ENCODE data around the gene LMNA. TPM values are rescaled to one million over a fixed set of nuclear protein-coding genes. Genes with fewer than 3 reads are reported as not detected.

Gene LMNA
- polyA plus RNA-seq, 1 experiment: 840 TPM

DNA sequence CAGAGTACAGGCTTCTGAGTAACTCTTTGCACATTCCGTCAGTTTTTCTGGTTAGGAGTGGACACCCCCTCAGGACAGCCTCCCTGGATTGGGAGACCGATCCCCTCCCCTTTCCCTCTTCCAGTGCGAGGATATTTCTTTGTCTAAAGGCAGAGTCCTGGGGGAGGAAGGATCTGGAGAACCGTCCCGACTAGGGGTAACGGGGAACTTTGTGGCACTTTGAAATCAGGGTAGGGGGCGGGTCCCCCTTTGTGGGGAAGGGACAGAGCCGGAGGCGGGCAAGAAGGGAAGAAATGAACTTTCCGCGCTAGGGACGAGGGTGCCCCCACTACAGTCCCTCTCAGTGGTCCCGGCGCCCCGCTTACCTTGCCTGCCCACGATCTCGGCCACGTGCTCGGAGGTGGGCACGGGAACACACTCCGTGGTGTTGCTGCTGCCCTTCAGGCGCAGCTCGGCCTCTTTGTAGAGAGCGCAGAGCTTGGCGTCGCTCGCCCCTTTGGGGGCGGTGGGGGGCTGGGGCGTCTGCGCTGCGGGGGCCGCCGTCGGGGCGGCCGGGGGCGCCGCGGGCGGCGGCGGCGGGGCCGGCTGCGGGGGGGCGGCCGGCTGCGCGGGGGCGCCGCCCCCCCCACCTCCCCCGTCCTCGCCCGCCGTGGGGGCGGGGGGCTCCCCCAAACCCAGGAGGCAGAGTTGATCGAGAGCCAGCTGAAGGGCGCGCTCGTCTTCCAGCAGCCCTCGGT lies 33.2 kb upstream of the LMNA start:
- ChIA-PET CTCF (interaction anchor here (0.9 to 4.7 kb wide), 2 partner anchors 49 to 145 kb away, joined by 3 to 25 read pairs; no protein-coding TSS in a partner anchor), POLR2A (interaction anchor here (0.6 kb wide), 1 partner anchor 147 kb away, joined by 3 read pairs; no protein-coding TSS in a partner anchor)
- no peak for DNase-seq (ENCODE audit: low read depth)
- Histone ChIP-seq H3K4me3 (ENCODE audit: low read depth, low read length) (peak overlapping the region; percentile 64), H3K36me3 (ENCODE audit: control insufficient read depth, insufficient read depth, low read length) (peaks cover 1% of the 10 kb centered on the region; the same call in 1 of the 2 replicates), H3K27me3 (ENCODE audit: control insufficient read depth, insufficient read depth, low read length) (no peaks in the 10 kb centered on the region)
- TF ChIP-seq CTCF (IDR thresholded peaks at IDR 0.05; ENCODE audit: insufficient read depth, low read depth, low read length): no peak

- Histone ChIP-seq H3K27me3 (ENCODE audit: control insufficient read depth, insufficient read depth, low read length) (no peaks in the 10 kb centered on the region), H3K36me3 (ENCODE audit: control insufficient read depth, insufficient read depth, low read length) (peaks cover 1% of the 10 kb centered on the region; the same call in 1 of the 2 replicates), H3K4me3 (ENCODE audit: low read depth, low read length) (peak overlapping the region; percentile 64)
- no peak for TF ChIP-seq CTCF (IDR thresholded peaks at IDR 0.05; ENCODE audit: insufficient read depth, low read depth, low read length)
- POLR2A ChIA-PET: interaction anchor here (0.6 kb wide), 1 partner anchor 147 kb away, joined by 3 read pairs; no protein-coding TSS in a partner anchor
- no peak for DNase-seq (ENCODE audit: low read depth)
- CTCF ChIA-PET: interaction anchor here (0.9 to 4.7 kb wide), 2 partner anchors 48 to 144 kb away, joined by 3 to 25 read pairs; no protein-coding TSS in a partner anchor
These were observed 32.6 kb upstream of the LMNA start for GRCh38 chr1:156081917-156082308.

DNA sequence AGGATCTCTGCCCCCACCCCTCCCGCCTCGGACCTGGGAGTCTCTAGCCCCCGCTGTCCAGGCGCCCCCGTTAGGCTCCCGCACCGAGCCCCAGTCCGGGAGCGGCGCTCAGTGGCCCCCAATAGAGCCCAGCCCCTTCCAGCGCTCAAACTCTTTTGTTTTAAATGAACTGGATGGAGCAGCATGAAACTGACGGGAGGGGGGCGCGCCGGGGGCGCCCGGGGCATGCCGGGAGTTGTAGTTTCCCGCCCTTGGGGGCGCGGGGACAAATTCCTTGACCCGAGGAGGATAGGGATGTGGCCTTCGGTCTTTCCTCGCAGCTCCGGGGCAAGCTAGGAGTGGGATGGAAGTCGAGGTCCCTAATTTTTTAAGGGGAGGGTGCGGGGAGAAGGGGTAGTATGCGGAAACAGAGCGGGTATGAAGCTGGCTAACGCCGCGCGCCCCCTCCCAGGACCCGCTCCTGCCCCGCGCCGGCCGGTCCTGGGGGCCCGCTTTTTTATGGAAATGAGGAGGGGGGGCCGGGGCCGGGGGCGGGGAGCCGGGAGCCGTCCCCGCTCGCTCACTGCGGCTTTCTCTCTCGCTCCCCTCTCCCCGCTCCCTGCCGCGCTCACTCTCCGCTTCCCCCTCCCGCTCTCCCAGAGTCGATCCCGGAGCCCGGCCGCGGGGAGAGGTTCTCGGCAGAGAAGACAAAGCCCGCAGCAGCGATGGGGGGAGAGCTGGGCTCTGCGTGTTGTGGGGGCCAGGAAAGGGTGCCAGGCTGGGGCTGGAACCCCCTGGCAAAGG lies 32.0 kb upstream of the LMNA start, which contains the start of gene MEX3A:
Gene MEX3A (minus strand): TSS at position 157 of the 783 bp plus-strand sequence. CDS start 467 bp downstream, outside the sequence.
- ChIA-PET POLR2A (no interaction called here), CTCF (interaction anchor here (0.9 to 27.9 kb wide), 4 partner anchors 14 to 143 kb away, joined by 3 to 983 read pairs (median 16); partner anchors contain the start of gene LMNA)
- no peak for DNase-seq (ENCODE audit: low read depth)
- H3K36me3 ChIP-seq (ENCODE audit: control insufficient read depth, insufficient read depth, low read length): no peaks in the 10 kb centered on the region; the same call in 1 of the 2 replicates
- H3K27me3 ChIP-seq (ENCODE audit: control insufficient read depth, insufficient read depth, low read length): no peaks in the 10 kb centered on the region
- no peak for TF ChIP-seq CTCF (IDR thresholded peaks at IDR 0.05; ENCODE audit: insufficient read depth, low read depth, low read length)
- H3K4me3 ChIP-seq (ENCODE audit: low read depth, low read length): peak within 1 kb of the TSS; percentile 64

GRCh38 chr1:156083800-156084790 lies 30.4 kb upstream of the LMNA start:
- Histone ChIP-seq H3K4me3 (ENCODE audit: low read depth, low read length) (no peak overlapping the region; the same call in 1 of the 2 replicates), H3K27me3 (ENCODE audit: control insufficient read depth, insufficient read depth, low read length) (no peaks in the 10 kb centered on the region), H3K36me3 (ENCODE audit: control insufficient read depth, insufficient read depth, low read length) (no peaks in the 10 kb centered on the region; the same call in 1 of the 2 replicates)
- no peak for DNase-seq (ENCODE audit: low read depth)
- no peak for TF ChIP-seq CTCF (IDR thresholded peaks at IDR 0.05; ENCODE audit: insufficient read depth, low read depth, low read length)
- ChIA-PET POLR2A (no interaction called here), CTCF (interaction anchor here (0.7 to 27.9 kb wide), 5 partner anchors 13 to 142 kb away, joined by 3 to 983 read pairs (median 7); partner anchors contain the start of gene LMNA)

Data from BJ (cell line).